Liver (tissue), 9 donors: ENCODE measurements around the gene NSDHL. TPM values are rescaled to one million over a fixed set of nuclear protein-coding genes. Genes with fewer than 3 reads are reported as not detected.

Experiments
- DNase-seq: peaks from one replicate; pipeline ENCODE4 v3.0.0-alpha.2; 2017; ENCODE audit warnings: low spot score
- H3K27ac ChIP-seq, 2 donors: one replicate each; pipeline ENCODE4 v1.7.0; 2013; ENCODE audit warnings: inconsistent platforms in 2 of 2, low read length in 2 of 2, control low read depth in 1 of 2, low read depth in 1 of 2, mild to moderate bottlenecking in 1 of 2
- H3K27me3 ChIP-seq, 4 donors: one replicate each; pipeline versions ENCODE4 v1.6.1 to v1.7.0; 2013; ENCODE audit warnings: low read length in 3 of 4, inconsistent platforms in 1 of 4, mild to moderate bottlenecking in 1 of 4, moderate library complexity in 1 of 4; ENCODE audit not compliant: control insufficient read depth in 4 of 4, insufficient read depth in 4 of 4
- H3K36me3 ChIP-seq, 4 donors: one replicate each; pipeline versions ENCODE4 v1.6.1 to v1.7.0; 2013; ENCODE audit warnings: low read length in 3 of 4, mild to moderate bottlenecking in 3 of 4, low read depth in 1 of 4, moderate library complexity in 1 of 4; ENCODE audit not compliant: control insufficient read depth in 4 of 4, insufficient read depth in 3 of 4
- H3K4me1 ChIP-seq, 4 donors: one replicate each; pipeline versions ENCODE4 v1.6.1 to v1.7.0; 2013; ENCODE audit warnings: low read length in 3 of 4, mild to moderate bottlenecking in 3 of 4, moderate library complexity in 1 of 4; ENCODE audit not compliant: control insufficient read depth in 4 of 4, insufficient read depth in 4 of 4
- H3K4me3 ChIP-seq, 3 donors: one replicate each; pipeline versions ENCODE4 v1.6.1 to v1.7.0; 2013; ENCODE audit warnings: low read length in 3 of 3, control low read depth in 1 of 3, low read depth in 1 of 3, mild to moderate bottlenecking in 1 of 3
- H3K9ac ChIP-seq, 2 donors: one replicate each; pipeline ENCODE4 v1.7.0; 2013; ENCODE audit warnings: low read length in 2 of 2, mild to moderate bottlenecking in 2 of 2, moderate library complexity in 2 of 2, control low read depth in 1 of 2, low read depth in 1 of 2
- H3K9me3 ChIP-seq, 4 donors: one replicate each; pipeline versions ENCODE4 v1.6.1 to v1.7.0; 2013; ENCODE audit warnings: low read length in 3 of 4; ENCODE audit not compliant: control insufficient read depth in 4 of 4
- CTCF ChIP-seq: fragments of 150-350 bp; IDR thresholded peaks from 2 replicates; pipeline ENCODE4 v1.5.1; 2017; ENCODE audit warnings: improper control_type of control experiment, low read depth, low read length; ENCODE audit not compliant: missing input control
- EGR1 ChIP-seq, 2 donors: IDR thresholded peaks; 2 replicates each; pipeline ENCODE4 v1.6.1; 2016 to 2018; ENCODE audit warnings: antibody characterized with exemption in 2 of 2, low read depth in 2 of 2
- FOXA1 ChIP-seq: IDR thresholded peaks from 2 replicates; pipeline ENCODE4 v1.6.1; 2016; ENCODE audit warnings: antibody characterized with exemption
- GABPA ChIP-seq, 2 donors: IDR thresholded peaks in 1 of 2; conservative IDR thresholded peaks in 1 of 2; 2 replicates each; pipeline ENCODE4 v1.6.1; 2016; ENCODE audit warnings: antibody characterized with exemption in 2 of 2, mild to moderate bottlenecking in 1 of 2, moderate library complexity in 1 of 2
- HNF4G ChIP-seq: IDR thresholded peaks from 2 replicates; pipeline ENCODE4 v1.6.1; 2016; ENCODE audit warnings: antibody characterized with exemption
- JUND ChIP-seq, 2 donors: IDR thresholded peaks; 2 replicates each; pipeline ENCODE4 v1.6.1; 2016; ENCODE audit warnings: antibody characterized with exemption in 2 of 2
- NR2F2 ChIP-seq: IDR thresholded peaks from 2 replicates; pipeline ENCODE4 v1.6.1; 2016; ENCODE audit warnings: antibody characterized with exemption
- REST ChIP-seq: IDR thresholded peaks from 2 replicates; pipeline ENCODE4 v1.6.1; 2016; ENCODE audit warnings: antibody characterized with exemption, mild to moderate bottlenecking
- RXRA ChIP-seq, 2 donors: IDR thresholded peaks; 2 replicates each; pipeline ENCODE4 v1.6.1; 2017 to 2018; ENCODE audit warnings: antibody characterized with exemption in 2 of 2, mild to moderate bottlenecking in 1 of 2
- SP1 ChIP-seq: IDR thresholded peaks from 2 replicates; pipeline ENCODE4 v1.6.1; 2018; ENCODE audit warnings: antibody characterized with exemption, mild to moderate bottlenecking
- TAF1 ChIP-seq: conservative IDR thresholded peaks from 2 replicates; pipeline ENCODE4 v1.6.1; 2016; ENCODE audit warnings: antibody characterized with exemption, mild to moderate bottlenecking
- WGBS: extraction: QIAGEN DNeasy Blood & Tissue Kit; methylation state at CpG from one replicate; pipeline ENCODE4 v1.1.7; 2013; 5-methylcytosine and 5-hydroxymethylcytosine counted together
- polyA plus RNA-seq, 2 donors: library from polyadenylated mRNA; stranded (reverse) in 1 of 2; unstranded in 1 of 2; fragments of 200-250 nt in 1 of 2; fragments of >200 nt in 1 of 2; fragmentation: Nextera tagmentation in 1 of 2; extraction: Ambion mirVana in 1 of 2; gene quantifications; one replicate each; pipeline versions ENCODE4 v1.2.1 to v1.2.3, GENCODE V29; 2013 to 2015
- total RNA-seq, 2 donors: library from RNA; depleted of rRNA; stranded (reverse); fragments of >200 nt; gene quantifications; one replicate each; pipeline ENCODE4 v1.2.3, GENCODE V29; 2014
- donor health status: healthy.
- donor health status: healthy.
- donor health status: healthy.
- donor health status: healthy.
- donor health status: healthy.

Gene NSDHL
- total and polyA plus RNA-seq, 4 donors: 23.8 to 63.6 (median 38.6) TPM

- Histone ChIP-seq H3K9me3 (no peaks in the 10 kb centered on the region), H3K4me3 (no peak overlapping the region), H3K36me3 (peaks cover 5 to 37% (median 21%) of the 10 kb centered on the region in 4 donors), H3K27ac (no peak overlapping the region), H3K4me1 (no peaks in the 10 kb centered on the region), H3K27me3 (no peaks in the 10 kb centered on the region), H3K9ac (no peak overlapping the region)
- no peak for TF ChIP-seq SP1
- no peak for TF ChIP-seq EGR1 (IDR thresholded peaks at IDR 0.05; ENCODE audit: low read depth in 2 of 2)
- no peak for TF ChIP-seq RXRA (IDR thresholded peaks at IDR 0.05)
- no peak for TF ChIP-seq TAF1
- no peak for TF ChIP-seq NR2F2
- DNase-seq: no peak
- 89% methylated on average over 3 of the region's 3 CpGs for WGBS
These were observed 30.3 kb downstream of the NSDHL start for GRCh38 chrX:152861116-152861515.

GRCh38 chrX:152861826-152862225, 31.0 kb downstream of the NSDHL start:
- Histone ChIP-seq H3K27me3 (no peaks in the 10 kb centered on the region), H3K27ac (no peak overlapping the region), H3K9ac (no peak overlapping the region), H3K9me3 (no peaks in the 10 kb centered on the region), H3K4me3 (no peak overlapping the region), H3K4me1 (no peaks in the 10 kb centered on the region), H3K36me3 (peaks cover 5 to 44% (median 23%) of the 10 kb centered on the region in 4 donors)
- TF ChIP-seq TAF1: no peak
- no peak for TF ChIP-seq JUND (IDR thresholded peaks at IDR 0.05)
- TF ChIP-seq REST: no peak
- no peak for TF ChIP-seq NR2F2
- DNase-seq: no peak
- WGBS: 95% methylated on average over 6 of the region's 6 CpGs

- no peak for TF ChIP-seq TAF1
- no peak for TF ChIP-seq HNF4G
- no peak for TF ChIP-seq GABPA (IDR thresholded peaks at IDR 0.05 in 1 of 2, conservative IDR thresholded peaks at IDR 0.05 in 1 of 2)
- TF ChIP-seq FOXA1: no peak
- TF ChIP-seq CTCF: no peak
- H3K36me3 ChIP-seq: peaks cover 8 to 60% (median 26%) of the 10 kb centered on the region in 4 donors
- H3K4me3 ChIP-seq: no peak overlapping the region
- no peak overlapping the region for H3K27ac ChIP-seq
- H3K9me3 ChIP-seq: no peaks in the 10 kb centered on the region
- no peak for DNase-seq
- no peaks in the 10 kb centered on the region for H3K27me3 ChIP-seq
- no peaks in the 10 kb centered on the region for H3K4me1 ChIP-seq
- H3K9ac ChIP-seq: no peak overlapping the region
- 82% methylated on average over 17 of the region's 17 CpGs for WGBS
These were observed 34.5 kb downstream of the NSDHL start for GRCh38 chrX:152865232-152865920.
